ENCODE data around the gene TTLL10.
"Not testable (repeated sequence)": the region's sequence is repeated elsewhere in the genome, so short reads cannot be mapped to it uniquely, and the experiment has no call there.

Gene TTLL10

DNA sequence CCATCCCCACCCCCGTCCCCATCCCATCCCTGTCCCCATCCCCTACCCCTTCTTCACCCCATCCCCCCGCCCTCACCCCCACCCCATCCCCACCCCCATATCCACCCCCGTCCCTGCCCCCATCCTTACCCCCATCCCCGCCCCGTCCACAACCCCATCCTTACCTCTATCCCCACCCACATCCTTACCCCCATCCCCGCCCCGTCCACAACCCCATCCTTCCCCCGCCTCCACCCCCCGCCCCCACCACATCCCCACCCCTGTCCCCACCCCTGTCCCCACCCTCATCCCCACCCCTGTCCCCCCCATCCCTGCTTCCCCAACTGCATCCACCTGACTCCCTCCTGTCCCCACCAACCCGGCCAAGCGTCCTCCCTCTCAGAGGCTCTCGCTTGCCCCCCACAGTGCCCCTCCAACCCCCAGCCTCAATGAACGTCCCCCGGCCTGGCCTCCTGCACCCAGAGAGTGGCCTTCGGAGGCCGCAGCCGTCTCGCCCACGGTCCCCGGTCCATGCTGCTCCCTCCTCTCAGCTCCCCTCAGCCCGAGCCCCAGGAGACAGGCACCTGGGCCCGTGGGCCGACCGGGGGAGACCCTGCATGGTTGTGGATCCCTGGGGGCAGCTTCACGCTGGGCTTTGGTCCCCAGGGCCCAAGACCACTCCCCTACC, 32.3 kb upstream of the TTLL10 start:
- no peak for DNase-seq

GRCh38 chr1:1141911-1142250, 31.8 kb upstream of the TTLL10 start:
- no peak for DNase-seq

DNA sequence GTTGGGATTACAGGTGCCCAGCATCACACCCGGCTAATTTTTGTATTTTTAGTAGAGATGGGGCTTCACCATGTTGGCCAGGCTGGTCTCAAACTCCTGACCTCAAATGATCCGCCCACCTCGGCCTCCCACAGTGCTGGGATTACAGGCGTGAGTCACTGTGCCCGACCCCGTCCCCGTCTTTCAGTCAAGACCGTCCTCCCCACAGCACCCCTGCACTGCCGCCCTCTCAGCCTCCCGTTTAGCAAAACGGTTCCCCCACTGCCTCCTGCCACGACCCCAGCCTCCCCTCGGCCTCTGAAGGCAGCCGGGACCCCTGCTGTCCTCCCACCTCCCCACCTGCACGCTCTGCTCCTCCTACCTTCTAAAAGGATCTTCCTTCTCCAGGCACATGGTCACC, 31.3 kb upstream of the TTLL10 start:
- DNase-seq: not testable (repeated sequence)

DNA sequence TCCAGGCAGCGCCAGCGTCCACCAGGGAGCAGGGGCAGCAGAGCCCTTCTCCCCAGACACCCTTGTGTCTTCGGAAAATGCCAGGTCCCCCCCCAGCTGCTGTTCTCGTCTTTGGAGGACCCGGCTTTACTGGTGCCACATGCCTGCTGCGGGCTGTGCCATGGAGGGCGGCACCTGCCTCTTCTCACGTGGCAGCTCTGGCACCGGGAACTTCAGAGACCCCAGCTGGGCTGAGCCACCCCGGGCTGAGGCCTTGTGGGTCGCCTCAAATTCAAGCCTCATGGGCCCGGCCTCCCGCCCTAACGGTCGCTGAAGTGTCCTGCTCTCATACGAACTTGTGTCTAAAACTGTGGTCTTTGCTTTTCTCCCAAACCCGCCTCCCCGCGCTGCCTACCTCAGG, 30.8 kb upstream of the TTLL10 start:
- DNase-seq: no peak

DNA sequence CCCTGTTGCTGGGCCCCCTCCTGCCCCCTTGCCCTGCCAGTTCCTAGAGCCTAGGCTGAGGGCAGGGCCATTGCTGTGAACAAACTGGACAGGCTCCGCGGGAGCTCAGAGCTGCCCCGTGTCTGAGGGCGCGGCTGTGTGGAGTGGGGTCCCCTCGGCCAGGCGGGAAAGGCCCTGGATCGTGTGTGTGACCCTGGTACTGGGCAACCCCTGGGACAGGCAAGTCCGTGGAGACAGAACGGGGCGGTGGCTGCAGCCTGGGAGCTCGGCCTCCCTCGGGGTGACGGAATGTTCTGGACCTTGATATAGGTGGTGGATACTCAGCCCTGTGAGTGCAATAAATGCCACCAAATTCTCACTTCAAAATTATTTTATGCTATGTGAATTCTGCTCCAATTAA, 30.0 kb upstream of the TTLL10 start:
- DNase-seq: no peak

DNA sequence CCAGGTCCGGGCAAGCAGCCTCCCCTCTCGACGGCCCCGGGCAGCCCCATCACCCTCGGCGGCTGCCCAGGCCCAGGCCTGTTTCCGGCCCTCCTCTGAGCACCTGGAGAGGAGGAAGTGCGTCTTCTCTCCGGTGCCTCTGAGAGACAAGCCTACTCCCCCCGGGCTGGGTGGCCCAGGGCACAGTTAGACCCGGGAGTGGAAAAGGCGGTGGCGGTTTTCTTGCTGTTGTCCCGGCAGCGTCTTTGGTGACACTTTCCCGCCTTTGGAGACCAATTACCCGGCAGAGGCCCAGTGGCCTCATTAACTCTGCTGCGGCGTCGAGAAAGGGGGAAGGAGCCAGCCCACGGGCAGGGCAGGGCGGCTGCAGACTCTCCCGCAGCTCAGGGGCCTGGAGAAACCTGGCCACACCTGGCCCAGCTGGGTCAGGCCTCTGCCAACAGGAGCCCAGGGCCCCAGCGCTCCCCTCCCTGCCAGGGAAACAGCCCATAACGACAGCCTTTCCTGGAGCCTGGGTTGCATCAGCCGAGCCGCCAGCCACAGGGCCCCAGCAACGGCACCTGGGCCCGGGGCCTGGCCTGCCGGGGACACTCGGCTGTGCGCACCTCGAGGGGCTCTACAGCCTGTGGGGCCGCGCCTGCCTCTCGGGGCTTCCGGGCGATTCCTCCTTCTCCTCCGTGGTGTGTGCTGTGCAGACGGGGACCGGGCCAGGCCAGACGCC, 29.4 kb upstream of the TTLL10 start:
- DNase-seq: no peak

GRCh38 chr1:1144843-1145546, 28.7 kb upstream of the TTLL10 start:
- no peak for DNase-seq

DNA sequence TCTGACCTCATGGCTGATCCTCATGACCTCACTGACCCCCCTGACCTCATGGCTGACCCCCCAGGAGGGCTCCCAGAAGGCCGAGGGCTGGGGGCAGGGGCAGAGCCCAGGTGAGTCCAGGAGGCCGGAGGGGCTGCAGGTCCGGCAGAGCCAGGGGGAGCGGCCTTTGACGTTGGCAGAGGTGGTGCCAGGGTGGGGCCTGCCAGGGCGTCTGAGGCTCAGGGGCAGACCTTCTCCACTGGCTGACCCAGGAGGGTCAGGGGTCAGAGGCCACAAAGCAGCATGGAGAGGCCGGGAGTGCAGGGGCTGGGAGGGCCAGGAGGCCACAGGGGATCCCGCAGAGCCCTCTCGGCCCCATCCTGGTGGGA, 28.1 kb upstream of the TTLL10 start:
- DNase-seq: no peak

GRCh38 chr1:1146026-1146425, 27.7 kb upstream of the TTLL10 start:
- no peak for DNase-seq

- DNase-seq: no peak
Observed at GRCh38 chr1:1146596-1146995, 27.1 kb upstream of the TTLL10 start.

- DNase-seq: no peak
Observed at GRCh38 chr1:1148061-1148460, 25.6 kb upstream of the TTLL10 start.

DNA sequence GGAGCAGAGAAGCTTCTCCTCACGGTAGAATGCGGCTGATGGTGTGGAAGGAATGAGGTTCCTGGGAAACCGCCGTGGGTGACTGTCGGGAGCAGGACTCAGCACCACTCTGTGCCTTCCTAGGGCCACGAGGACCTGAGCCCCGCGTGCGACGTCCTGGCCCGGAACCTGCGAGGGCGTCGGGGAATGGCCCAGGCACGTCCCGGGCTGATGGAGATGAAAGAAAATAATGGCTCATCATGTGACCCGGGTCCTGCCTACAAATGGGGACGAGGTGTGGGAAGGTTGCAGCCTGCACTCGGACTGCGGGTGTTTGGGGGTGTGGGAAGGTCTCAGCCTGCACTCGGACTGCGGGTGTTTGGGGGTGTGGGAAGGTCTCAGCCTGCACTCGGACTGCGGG, 25.1 kb upstream of the TTLL10 start:
- DNase-seq: no peak

DNA sequence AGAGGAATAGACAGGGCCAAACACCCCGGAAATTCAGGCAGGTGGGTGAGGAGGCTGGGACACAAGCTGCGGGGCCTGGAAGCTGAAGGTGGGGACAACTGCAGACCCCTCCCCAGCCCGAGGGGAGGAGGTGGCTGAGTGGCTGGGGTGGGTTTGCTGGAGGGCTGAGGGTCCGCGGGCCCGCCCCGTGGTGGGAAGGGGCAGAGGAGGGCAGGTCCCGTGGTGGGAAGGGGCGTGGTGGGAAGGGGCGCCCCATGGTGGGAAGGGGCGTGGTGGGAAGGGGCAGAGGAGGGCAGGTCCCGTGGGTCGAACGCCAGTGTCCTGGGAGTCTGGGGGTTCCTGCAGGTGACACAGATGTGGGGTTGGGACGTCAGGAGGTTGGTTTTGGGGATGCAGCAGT, 24.3 kb upstream of the TTLL10 start:
- DNase-seq: no peak

DNA sequence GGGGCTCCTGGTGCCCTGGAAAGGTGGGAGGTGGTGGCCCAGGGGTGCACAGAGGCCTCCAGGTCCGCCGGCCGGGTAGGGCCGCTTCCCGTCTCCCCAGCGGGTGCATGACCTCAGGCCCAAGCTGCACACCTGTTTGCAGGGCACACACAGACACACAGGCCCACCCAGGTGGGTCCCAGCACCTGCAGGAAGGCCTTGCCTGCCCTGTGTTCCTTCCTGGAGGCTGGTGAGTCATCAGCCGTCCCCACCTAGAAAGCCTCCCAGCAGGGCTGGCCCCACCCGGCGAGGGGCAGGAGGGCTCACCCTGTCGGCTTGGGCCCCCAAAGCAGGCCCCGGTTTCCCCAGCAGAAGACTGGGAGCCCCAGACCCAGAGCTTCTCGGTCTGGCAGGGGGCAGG, 23.6 kb upstream of the TTLL10 start:
- DNase-seq: no peak

DNA sequence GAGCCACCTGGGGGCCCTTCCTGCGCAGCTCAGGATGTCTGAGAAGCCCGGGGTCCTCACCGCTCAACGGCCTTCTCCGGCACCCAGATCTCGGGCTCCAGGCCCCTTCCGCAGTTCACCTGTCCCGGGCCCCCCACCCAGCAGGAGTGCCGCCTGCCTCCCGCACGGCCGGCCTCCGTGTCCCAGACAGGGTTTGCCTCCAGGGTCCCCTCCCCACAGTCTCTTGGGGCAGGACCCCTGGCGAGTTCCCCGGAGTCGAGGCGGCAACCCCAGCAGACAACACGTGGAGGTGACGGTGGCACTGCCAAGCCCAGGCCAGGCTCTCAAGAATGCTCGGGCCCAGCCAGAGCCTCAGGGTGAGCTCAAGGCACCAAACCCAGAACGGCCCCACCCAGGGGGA, 22.4 kb upstream of the TTLL10 start:
- no peak for DNase-seq

DNA sequence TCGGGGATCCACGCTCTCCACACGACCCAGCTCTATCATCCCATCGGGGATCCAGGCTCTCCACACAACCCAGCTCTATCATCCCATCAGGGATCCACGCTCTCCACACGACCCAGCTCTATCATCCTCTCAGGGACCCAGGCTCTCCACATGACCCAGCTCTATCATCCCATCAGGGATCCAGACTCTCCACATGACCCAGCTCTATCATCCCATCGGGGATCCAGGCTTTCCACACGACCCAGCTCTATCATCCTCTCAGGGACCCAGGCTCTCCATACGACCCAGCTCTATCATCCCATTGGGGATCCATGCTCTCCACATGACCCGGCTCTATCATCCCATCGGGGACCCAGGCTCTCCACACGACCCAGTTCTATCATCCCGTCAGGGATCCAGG, 21.2 kb upstream of the TTLL10 start:
- not testable (repeated sequence) for DNase-seq

GRCh38 chr1:1153215-1153614, 20.5 kb upstream of the TTLL10 start:
- not testable (repeated sequence) for DNase-seq

- DNase-seq: no peak
Observed at GRCh38 chr1:1153874-1154273, 19.8 kb upstream of the TTLL10 start.

- no peak for DNase-seq
Observed at GRCh38 chr1:1155258-1155657, 18.4 kb upstream of the TTLL10 start.

GRCh38 chr1:1156140-1157032, 17.3 kb upstream of the TTLL10 start:
- DNase-seq: no peak

- DNase-seq: no peak
Observed at GRCh38 chr1:1157033-1157365, 16.7 kb upstream of the TTLL10 start.

DNA sequence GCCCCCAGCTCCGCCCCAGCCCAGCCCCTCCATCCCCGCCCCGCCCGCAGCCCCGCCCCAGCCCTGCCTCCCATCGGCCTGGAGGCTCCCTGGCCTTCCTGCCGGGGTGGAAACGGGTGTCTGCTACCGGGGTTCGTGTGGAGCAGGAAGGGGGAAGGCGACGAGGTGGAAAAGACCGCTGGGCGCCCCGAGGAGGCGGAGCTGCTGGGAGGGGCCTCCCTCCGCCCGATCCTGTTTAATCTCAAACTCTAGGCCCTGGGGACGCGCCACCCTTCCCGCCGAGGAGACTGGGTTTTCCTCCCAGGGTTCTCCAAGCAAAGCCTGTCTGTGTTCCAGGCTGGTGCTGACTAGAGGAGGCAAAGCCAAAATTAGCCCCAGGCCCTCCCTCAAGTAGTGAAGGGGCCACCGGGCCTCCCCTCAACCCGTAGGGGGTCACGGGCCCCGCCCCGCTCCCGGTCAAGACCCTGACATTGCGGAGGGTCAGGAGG, 16.2 kb upstream of the TTLL10 start:
- DNase-seq: peak; percentile 87
